D721Med (cell line): ENCODE results near the gene LAMB2.

Experiments
- DNase-seq: peaks from one replicate; pipeline ENCODE4 v3.0.0; 2011; ENCODE audit warnings: low spot score; ENCODE audit not compliant: insufficient read length
- FAIRE-seq: peaks from 2 replicates; lab custom pipeline; 2011; peaks lifted over from hg19 to GRCh38; lab: Jason Lieb, UNC
- CTCF ChIP-seq: IDR thresholded peaks from 2 replicates; pipeline ENCODE4 v1.5.1; 2012; ENCODE audit warnings: mild to moderate bottlenecking, control low read depth; ENCODE audit not compliant: insufficient read depth; ENCODE audit errors: missing control alignments

LAMB2 gene

DNA sequence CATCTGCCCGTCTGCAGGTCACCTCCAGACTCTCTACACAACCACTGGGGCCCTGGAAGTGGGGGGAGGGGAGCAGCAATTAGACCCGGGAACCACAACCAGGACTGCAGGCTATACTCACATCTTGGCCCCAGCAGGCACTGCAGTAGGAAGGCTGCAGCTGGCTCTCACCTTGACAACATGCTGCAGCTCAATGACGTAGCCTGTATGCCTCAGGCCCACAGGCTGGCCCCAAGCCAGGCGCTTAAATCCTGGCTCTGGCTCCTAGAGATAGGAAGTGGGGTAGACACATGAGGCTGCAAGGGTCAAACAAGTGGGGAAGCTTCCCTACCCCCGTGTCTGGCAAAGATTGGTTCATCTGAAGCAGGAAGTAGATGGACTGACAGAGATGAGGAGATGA is 34.4 kb downstream of the LAMB2 start:
- no peak for TF ChIP-seq CTCF
- FAIRE-seq: no peak
- no peak for DNase-seq

DNA sequence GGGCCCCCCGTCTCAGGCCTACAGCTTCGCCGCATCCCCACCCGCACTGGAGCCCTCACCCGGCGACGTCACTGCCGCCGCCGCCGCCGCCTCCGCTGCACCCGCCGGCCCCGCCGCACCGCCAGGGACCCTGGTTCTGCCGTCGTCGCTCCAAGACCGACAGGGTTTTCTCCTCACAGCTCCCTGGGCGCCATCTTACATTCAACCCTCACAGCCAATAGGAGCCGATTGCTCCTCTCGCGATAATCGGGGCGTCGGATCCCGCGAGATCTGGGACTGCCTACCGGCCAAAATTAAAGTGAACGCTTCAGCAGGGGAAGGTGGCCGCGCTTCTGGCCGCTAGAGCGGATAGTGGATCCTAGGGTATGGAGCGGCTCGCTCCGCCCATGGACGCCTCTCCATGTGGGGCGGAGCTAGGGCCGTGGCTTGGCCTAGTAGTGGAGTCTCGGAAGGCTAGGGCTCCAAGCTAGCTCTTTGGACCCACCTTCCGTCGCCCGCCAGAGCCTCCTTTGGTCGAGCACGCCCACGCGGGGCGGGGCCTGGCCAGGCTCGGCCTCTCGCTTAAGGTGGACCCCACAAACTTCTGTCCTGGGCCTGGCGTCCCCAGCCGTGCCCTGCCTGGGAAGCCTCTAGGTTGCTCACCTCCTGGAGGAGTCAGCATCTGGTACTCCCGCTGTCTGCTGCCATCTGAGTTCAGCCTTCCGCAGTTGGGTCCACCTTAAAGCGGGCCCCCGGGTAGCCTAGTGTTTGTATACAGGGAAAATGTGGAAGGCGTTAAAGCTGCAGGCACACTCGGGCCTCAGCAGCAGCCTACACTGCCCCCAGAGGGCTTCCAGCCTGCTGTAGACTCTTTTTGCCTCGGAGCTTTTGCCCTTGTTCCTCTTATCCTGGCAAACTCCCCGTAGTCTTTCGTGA is 38.7 kb downstream of the LAMB2 start, which contains the start of gene QRICH1:
QRICH1 (minus strand) TSS at position 219 of the 915 bp plus-strand sequence. CDS start 17,054 bp downstream, outside the sequence.
- peak; percentile 54 for TF ChIP-seq CTCF
- FAIRE-seq (no peak), DNase-seq (peak; percentile 58)

- DNase-seq (no peak), FAIRE-seq (no peak)
- no peak for TF ChIP-seq CTCF
Observed at GRCh38 chr3:49092938-49093852, 39.7 kb downstream of the LAMB2 start.

- no peak for FAIRE-seq
- DNase-seq: no peak
- TF ChIP-seq CTCF: no peak
Observed at GRCh38 chr3:49081429-49081828, 51.4 kb downstream of the LAMB2 start.

DNA sequence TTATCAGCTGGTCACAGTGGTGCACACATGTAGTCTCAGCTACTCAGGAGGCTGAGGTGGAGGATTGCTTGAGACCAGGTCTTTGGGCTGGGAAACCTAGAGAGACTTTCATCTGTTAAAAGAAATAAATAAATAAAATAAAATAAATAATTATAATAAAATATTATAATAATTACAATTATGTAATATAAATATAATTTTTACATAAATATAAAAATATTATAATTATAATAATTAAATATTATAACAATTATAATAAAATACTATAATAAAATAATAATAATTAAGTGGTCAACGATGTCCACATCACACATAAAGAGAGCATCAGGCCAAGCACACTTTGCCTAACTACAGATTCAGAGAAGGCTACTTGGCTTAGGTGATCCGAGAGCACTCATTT is 53.6 kb downstream of the LAMB2 start:
- TF ChIP-seq CTCF: no peak
- DNase-seq: no peak
- no peak for FAIRE-seq

GRCh38 chr3:49076646-49077045 is 56.2 kb downstream of the LAMB2 start:
- DNase-seq: no peak
- no peak for FAIRE-seq
- TF ChIP-seq CTCF: no peak
